GM19240 (cell line): Measurements from ENCODE around the gene KIAA0753.

Experiments
- DNase-seq: peaks from one replicate; pipeline ENCODE4 v3.0.0; 2011; ENCODE audit warnings: low spot score; ENCODE audit not compliant: insufficient read length

Gene KIAA0753

GRCh38 chr17:6570731-6571451, 69.6 kb downstream of the KIAA0753 start:
- no peak for DNase-seq

GRCh38 chr17:6569370-6570285, 70.9 kb downstream of the KIAA0753 start:
- DNase-seq = no peak

- no peak for DNase-seq
Measured at GRCh38 chr17:6568184-6568758, 72.2 kb downstream of the KIAA0753 start.

- DNase-seq = no peak
Measured at GRCh38 chr17:6567528-6568183, 72.9 kb downstream of the KIAA0753 start.

GRCh38 chr17:6561446-6561845, 79.1 kb downstream of the KIAA0753 start:
- DNase-seq = no peak

GRCh38 chr17:6560496-6560895, 80.0 kb downstream of the KIAA0753 start:
- DNase-seq = no peak

- DNase-seq = no peak
Measured at GRCh38 chr17:6559753-6560215, 80.7 kb downstream of the KIAA0753 start.

GRCh38 chr17:6558932-6559752, 81.4 kb downstream of the KIAA0753 start:
- no peak for DNase-seq

- DNase-seq = no peak
Measured at GRCh38 chr17:6558276-6558675, 82.2 kb downstream of the KIAA0753 start.

- no peak for DNase-seq
Measured at GRCh38 chr17:6557040-6557438, 83.5 kb downstream of the KIAA0753 start.

GRCh38 chr17:6556121-6557039, 84.1 kb downstream of the KIAA0753 start, which contains the start of gene PITPNM3:
Gene PITPNM3 (minus strand): TSS chr17:6556555. CDS start chr17:6556406, 149 bp downstream.
- no peak for DNase-seq

- no peak for DNase-seq
Measured at GRCh38 chr17:6555331-6556120, 85.0 kb downstream of the KIAA0753 start.

- no peak for DNase-seq
Measured at GRCh38 chr17:6554871-6555330, 85.6 kb downstream of the KIAA0753 start.

GRCh38 chr17:6554342-6554741, 86.2 kb downstream of the KIAA0753 start:
- DNase-seq = no peak

- DNase-seq = no peak
Measured at GRCh38 chr17:6551869-6552531, 88.5 kb downstream of the KIAA0753 start.

GRCh38 chr17:6551356-6551755, 89.2 kb downstream of the KIAA0753 start:
- no peak for DNase-seq

- DNase-seq = no peak
Measured at GRCh38 chr17:6549384-6550036, 91.0 kb downstream of the KIAA0753 start.
